Mesendoderm (in vitro differentiated cells): ENCODE measurements around the gene SMURF1.

Experiments
- DNase-seq: peaks from one replicate; pipeline ENCODE4 v3.0.0; 2013
- H2AK5ac ChIP-seq: 2 replicates; pipeline ENCODE4 v1.6.1; 2013; ENCODE audit warnings: low read length, inconsistent platforms
- H2BK120ac ChIP-seq: 2 replicates; pipeline ENCODE4 v1.6.1; 2013; ENCODE audit warnings: low read depth, mild to moderate bottlenecking, low read length, moderate library complexity, mixed read lengths
- H2BK15ac ChIP-seq: replicated peaks from 2 replicates; pipeline ENCODE4 v1.6.1; 2013; ENCODE audit warnings: low read depth, mild to moderate bottlenecking, moderate library complexity
- H2BK5ac ChIP-seq: 2 replicates; pipeline ENCODE4 v1.6.1; 2013; ENCODE audit warnings: low read length, inconsistent platforms
- H3K18ac ChIP-seq: 2 replicates; pipeline ENCODE4 v1.6.1; 2013; ENCODE audit warnings: mild to moderate bottlenecking, low read length, mixed read lengths
- H3K23ac ChIP-seq: one replicate; pipeline ENCODE4 v1.6.1; 2013; ENCODE audit warnings: low read length
- H3K27ac ChIP-seq: 2 replicates; pipeline ENCODE4 v1.5.1; 2013; ENCODE audit warnings: low read depth, mild to moderate bottlenecking, inconsistent platforms, low read length, moderate library complexity
- H3K27me3 ChIP-seq: 2 replicates; pipeline ENCODE4 v1.6.1; 2013; ENCODE audit warnings: low read length, control low read depth, mild to moderate bottlenecking, inconsistent platforms; ENCODE audit not compliant: insufficient read depth, poor library complexity
- H3K36me3 ChIP-seq: 2 replicates; pipeline ENCODE4 v1.6.1; 2013; ENCODE audit warnings: low read length, inconsistent platforms; ENCODE audit not compliant: control insufficient read depth, insufficient read depth
- H3K4ac ChIP-seq: one replicate; pipeline ENCODE4 v1.6.1; 2013; ENCODE audit warnings: low read depth, mild to moderate bottlenecking, low read length, moderate library complexity
- H3K4me1 ChIP-seq: 2 replicates; pipeline ENCODE4 v1.6.1; 2013; ENCODE audit warnings: low read depth, low read length, inconsistent platforms; ENCODE audit not compliant: control insufficient read depth
- H3K4me2 ChIP-seq: 2 replicates; pipeline ENCODE4 v1.6.1; 2013; ENCODE audit warnings: low read length
- H3K4me3 ChIP-seq: 2 replicates; pipeline ENCODE4 v1.5.1; 2013; ENCODE audit warnings: mild to moderate bottlenecking, low read length
- H3K56ac ChIP-seq: one replicate; pipeline ENCODE4 v1.6.1; 2013; ENCODE audit warnings: low read length
- H3K79me1 ChIP-seq: 2 replicates; pipeline ENCODE4 v1.6.1; 2013; ENCODE audit warnings: low read length, inconsistent platforms
- H3K79me2 ChIP-seq: 2 replicates; pipeline ENCODE4 v1.6.1; 2013; ENCODE audit warnings: mild to moderate bottlenecking, low read length; ENCODE audit not compliant: control insufficient read depth, insufficient read depth
- H3K9ac ChIP-seq: 2 replicates; pipeline ENCODE4 v1.6.1; 2013; ENCODE audit warnings: low read length, inconsistent platforms
- H4K5ac ChIP-seq: one replicate; pipeline ENCODE4 v1.6.1; 2013; ENCODE audit warnings: low read length
- H4K8ac ChIP-seq: one replicate; pipeline ENCODE4 v1.6.1; 2013; ENCODE audit warnings: low read depth, mild to moderate bottlenecking, control low read depth, low read length, moderate library complexity
- WGBS: extraction: QIAGEN DNeasy Blood & Tissue Kit; methylation state at CpG from one replicate; pipeline ENCODE4 v1.1.7; 2013; ENCODE audit warnings: low lambda C conversion rate, missing lambda C conversion rate; ENCODE audit not compliant: insufficient coverage; ENCODE audit errors: extremely low coverage; 5-methylcytosine and 5-hydroxymethylcytosine counted together

SMURF1 gene

DNA sequence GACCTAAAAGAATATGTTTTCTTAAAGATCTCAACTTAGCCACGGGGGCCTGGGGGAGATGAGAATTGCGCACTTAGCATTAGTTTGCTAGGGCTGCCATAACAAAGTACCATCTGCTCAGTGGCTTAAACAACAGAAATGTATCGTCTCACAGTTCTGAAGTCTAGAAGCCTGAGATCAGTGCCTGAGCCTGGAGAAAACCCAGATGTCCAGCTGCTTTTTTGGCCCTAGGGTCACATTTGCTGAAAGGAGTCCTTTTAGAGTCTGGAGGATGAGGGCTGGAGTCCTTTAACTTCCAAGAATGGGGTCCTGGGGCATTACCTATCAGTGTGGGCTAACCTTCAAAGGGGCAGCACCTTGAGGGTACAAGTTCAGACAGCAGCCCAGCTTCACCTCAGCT is 48.2 kb downstream of the SMURF1 start:
- Histone ChIP-seq H3K4me1 (peaks cover 4% of the 10 kb centered on the region), H2BK5ac (no peak overlapping the region), H3K18ac (no peak overlapping the region), H4K5ac (no peak overlapping the region), H3K23ac (no peak overlapping the region), H3K9ac (no peak overlapping the region), H3K79me1 (peaks cover 30% of the 10 kb centered on the region), H3K56ac (no peak overlapping the region), H3K4me3 (no peak overlapping the region), H3K4me2 (no peak overlapping the region), H3K36me3 (no peaks in the 10 kb centered on the region), H3K4ac (no peak overlapping the region), H2BK15ac (no peak overlapping the region), H2BK120ac (no peak overlapping the region), H2AK5ac (no peak overlapping the region), H3K79me2 (peaks cover 43% of the 10 kb centered on the region), H4K8ac (no peak overlapping the region), H3K27ac (no peak overlapping the region), H3K27me3 (no peaks in the 10 kb centered on the region)
- WGBS = no CpG with 5 or more reads among the region's 3 CpGs
- DNase-seq = no peak

DNA sequence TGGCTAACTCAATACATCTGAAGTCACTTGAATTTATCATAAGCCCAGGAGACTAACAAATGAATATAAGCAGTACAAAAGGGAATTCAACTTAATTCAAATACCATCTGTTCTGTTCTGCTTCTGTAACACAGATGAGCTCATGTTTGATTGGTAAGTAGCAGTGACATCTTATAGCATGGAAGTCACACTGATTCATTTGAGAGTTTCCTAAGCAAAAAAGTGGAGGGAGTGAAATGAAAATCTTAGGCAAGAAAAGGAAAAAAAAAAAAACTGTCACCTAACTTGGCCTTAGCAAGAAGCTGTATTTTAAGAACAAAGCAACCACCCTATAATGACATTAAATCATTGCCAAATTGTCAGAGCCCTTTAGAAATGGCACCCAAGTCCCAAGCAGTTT is 49.5 kb downstream of the SMURF1 start:
- Histone ChIP-seq H3K4ac (no peak overlapping the region), H3K18ac (no peak overlapping the region), H3K23ac (peak overlapping the region; percentile 70), H2BK120ac (peak overlapping the region; percentile 54), H2BK5ac (no peak overlapping the region), H3K9ac (no peak overlapping the region), H2AK5ac (no peak overlapping the region), H2BK15ac (no peak overlapping the region), H3K79me1 (peaks cover 33% of the 10 kb centered on the region), H3K36me3 (no peaks in the 10 kb centered on the region), H3K4me1 (peaks cover 4% of the 10 kb centered on the region), H3K4me2 (no peak overlapping the region), H4K5ac (no peak overlapping the region), H3K27me3 (no peaks in the 10 kb centered on the region), H3K56ac (no peak overlapping the region), H3K27ac (no peak overlapping the region), H3K4me3 (no peak overlapping the region), H3K79me2 (peaks cover 49% of the 10 kb centered on the region), H4K8ac (no peak overlapping the region)
- no peak for DNase-seq

DNA sequence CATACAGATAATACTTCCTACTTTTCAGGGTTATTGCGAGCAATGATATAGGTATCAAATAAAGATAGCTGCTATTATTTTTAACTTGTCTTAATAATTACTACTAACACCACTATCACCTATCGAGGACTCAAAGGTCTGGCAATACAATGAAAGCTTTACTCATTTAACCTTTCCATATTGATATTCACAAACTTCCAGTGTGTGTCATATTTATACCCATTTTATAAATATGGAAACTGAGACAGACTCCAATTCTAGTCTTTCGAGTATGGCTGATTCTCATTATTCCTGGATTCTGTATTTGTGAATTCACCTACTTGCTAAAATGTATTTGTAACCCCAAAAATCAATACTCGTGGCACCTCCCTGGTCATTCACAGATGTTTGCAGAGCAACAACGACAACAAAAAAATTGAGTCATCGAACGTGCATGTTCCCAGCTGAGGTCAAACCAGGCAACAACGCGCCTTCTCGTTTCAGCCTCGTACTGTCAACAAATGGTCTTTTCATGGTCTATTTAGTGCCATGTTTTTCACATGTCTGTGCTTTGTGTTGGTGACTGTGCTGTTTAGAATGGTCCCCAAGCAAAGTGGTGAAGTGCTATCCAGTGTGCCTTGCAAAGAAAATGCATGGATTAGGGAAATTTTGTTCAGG is 51.7 kb downstream of the SMURF1 start:
- Histone ChIP-seq H4K5ac (no peak overlapping the region), H3K79me2 (peaks cover 44% of the 10 kb centered on the region), H3K4me1 (peaks cover 4% of the 10 kb centered on the region), H3K27ac (no peak overlapping the region), H2AK5ac (no peak overlapping the region), H3K36me3 (no peaks in the 10 kb centered on the region), H3K9ac (no peak overlapping the region), H3K4me2 (no peak overlapping the region), H2BK15ac (no peak overlapping the region), H3K4ac (no peak overlapping the region), H3K4me3 (no peak overlapping the region), H3K56ac (no peak overlapping the region), H2BK5ac (no peak overlapping the region), H3K27me3 (no peaks in the 10 kb centered on the region), H2BK120ac (no peak overlapping the region), H3K18ac (no peak overlapping the region), H4K8ac (no peak overlapping the region), H3K79me1 (peaks cover 34% of the 10 kb centered on the region), H3K23ac (no peak overlapping the region)
- no peak for DNase-seq
- WGBS = no CpG with 5 or more reads among the region's 11 CpGs

DNA sequence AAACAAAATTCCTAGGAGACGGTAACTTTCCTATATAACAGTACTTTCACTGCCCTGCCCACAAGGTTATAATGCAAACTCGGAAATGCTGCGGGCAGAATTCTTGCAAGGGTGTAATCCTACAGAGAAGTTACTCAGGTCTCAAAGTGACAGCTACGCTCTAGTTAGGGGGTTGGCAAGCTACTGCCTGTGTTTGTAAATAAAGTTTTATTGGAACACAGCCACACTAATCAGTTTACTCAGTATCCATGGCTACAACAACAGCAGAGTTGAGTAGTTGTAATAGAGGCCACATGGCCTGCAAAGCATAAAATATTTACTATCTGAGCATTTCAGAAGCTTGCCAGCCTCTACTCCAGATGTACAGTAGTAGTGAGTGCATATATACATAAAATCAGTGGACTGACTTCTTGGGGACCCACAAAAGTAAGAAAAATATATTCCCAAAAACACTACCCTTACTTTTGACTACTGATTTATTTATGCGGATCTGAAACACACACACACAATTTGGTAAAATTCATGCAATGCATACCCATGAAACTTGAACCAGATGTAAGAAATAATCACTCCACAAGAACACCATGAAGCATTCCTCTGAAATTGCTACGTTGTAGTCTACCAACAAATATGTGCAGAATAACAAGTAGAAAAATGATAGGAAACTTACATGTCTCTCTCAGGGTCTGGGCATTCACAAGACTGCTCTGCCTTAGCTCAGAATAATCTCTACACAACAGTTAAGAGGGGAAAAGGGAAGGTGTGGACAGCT is 53.0 kb downstream of the SMURF1 start:
- Histone ChIP-seq H3K27ac (no peak overlapping the region), H3K18ac (no peak overlapping the region)

DNA sequence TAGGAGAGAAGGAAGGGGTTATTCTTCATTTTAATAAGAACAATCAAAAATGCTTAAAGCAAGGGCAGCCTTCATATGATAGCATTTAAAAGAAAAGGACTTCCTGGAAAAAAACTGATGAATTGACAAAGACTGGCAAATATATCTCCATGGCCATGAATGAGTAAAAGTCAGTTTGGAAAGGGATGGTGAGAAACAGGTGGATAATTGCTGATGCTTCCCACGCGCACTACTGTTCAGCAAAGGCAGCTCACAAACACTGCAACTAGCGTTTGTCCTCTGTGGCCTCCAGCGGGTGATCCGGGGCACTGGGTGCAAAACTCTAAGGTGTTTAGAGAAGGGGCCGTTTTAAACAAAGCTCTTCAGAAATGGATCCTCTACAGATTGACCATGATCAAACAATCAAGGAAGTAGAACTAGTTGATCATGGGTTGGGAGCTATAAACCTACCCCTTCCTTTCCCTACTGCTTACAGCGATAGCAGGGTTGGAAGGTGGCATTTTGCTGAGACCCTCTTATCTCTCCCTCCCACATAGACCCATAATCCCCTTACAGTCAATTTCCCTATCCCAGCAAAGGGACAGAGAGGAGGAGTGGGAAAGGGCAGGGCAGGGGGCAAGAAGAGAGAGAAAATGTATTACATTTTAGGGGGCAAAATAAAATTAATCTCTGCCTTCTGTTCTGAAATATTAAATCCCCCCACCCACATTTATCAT is 53.8 kb downstream of the SMURF1 start:
- H3K23ac ChIP-seq = no peak overlapping the region
- no peak overlapping the region for H3K9ac ChIP-seq
- H2AK5ac ChIP-seq = no peak overlapping the region
- DNase-seq = peak; percentile 73
- no peak overlapping the region for H3K18ac ChIP-seq
- no peaks in the 10 kb centered on the region for H3K36me3 ChIP-seq
- no peak overlapping the region for H3K4me3 ChIP-seq
- H4K8ac ChIP-seq = no peak overlapping the region
- H3K4me2 ChIP-seq = no peak overlapping the region
- H3K27me3 ChIP-seq = no peaks in the 10 kb centered on the region
- no peak overlapping the region for H4K5ac ChIP-seq
- peaks cover 39% of the 10 kb centered on the region for H3K79me2 ChIP-seq
- H2BK5ac ChIP-seq = no peak overlapping the region
- no peak overlapping the region for H3K56ac ChIP-seq
- H2BK15ac ChIP-seq = no peak overlapping the region
- no CpG with 5 or more reads among the region's 7 CpGs for WGBS
- H3K79me1 ChIP-seq = peaks cover 29% of the 10 kb centered on the region
- H3K4ac ChIP-seq = no peak overlapping the region
- H2BK120ac ChIP-seq = no peak overlapping the region
- H3K4me1 ChIP-seq = peaks cover 4% of the 10 kb centered on the region
- no peak overlapping the region for H3K27ac ChIP-seq

More for the DNA sequence above, 53.0 kb downstream of the SMURF1 start:
- no peaks in the 10 kb centered on the region for H3K27me3 ChIP-seq
- peaks cover 33% of the 10 kb centered on the region for H3K79me1 ChIP-seq
- H3K4me2 ChIP-seq = no peak overlapping the region
- H3K23ac ChIP-seq = no peak overlapping the region
- no peaks in the 10 kb centered on the region for H3K36me3 ChIP-seq
- peaks cover 45% of the 10 kb centered on the region for H3K79me2 ChIP-seq
- H3K9ac ChIP-seq = no peak overlapping the region
- H3K4ac ChIP-seq = no peak overlapping the region
- no peak overlapping the region for H4K8ac ChIP-seq
- no peak overlapping the region for H2BK5ac ChIP-seq
- H3K4me1 ChIP-seq = peaks cover 4% of the 10 kb centered on the region
- H4K5ac ChIP-seq = no peak overlapping the region
- peak; percentile 56 for DNase-seq
- H2BK120ac ChIP-seq = no peak overlapping the region
- no peak overlapping the region for H2BK15ac ChIP-seq
- no peak overlapping the region for H3K56ac ChIP-seq
- WGBS = no CpG with 5 or more reads among the region's 6 CpGs
- H3K4me3 ChIP-seq = no peak overlapping the region
- H2AK5ac ChIP-seq = no peak overlapping the region
